HK-2 (cell line): Measurements from ENCODE around the gene TULP4.

Experiments used
- DNase-seq: peaks from one replicate; pipeline ENCODE4 v3.0.0-alpha.2; 2018; ENCODE audit not compliant: unreplicated experiment

The TULP4 gene

GRCh38 chr6:158557927-158558326 is 245.7 kb downstream of the TULP4 start:
- DNase-seq = no peak

- DNase-seq = no peak
These were observed 246.4 kb downstream of the TULP4 start for GRCh38 chr6:158558415-158559306.

GRCh38 chr6:158559338-158559894 is 247.2 kb downstream of the TULP4 start:
- DNase-seq = no peak

DNA sequence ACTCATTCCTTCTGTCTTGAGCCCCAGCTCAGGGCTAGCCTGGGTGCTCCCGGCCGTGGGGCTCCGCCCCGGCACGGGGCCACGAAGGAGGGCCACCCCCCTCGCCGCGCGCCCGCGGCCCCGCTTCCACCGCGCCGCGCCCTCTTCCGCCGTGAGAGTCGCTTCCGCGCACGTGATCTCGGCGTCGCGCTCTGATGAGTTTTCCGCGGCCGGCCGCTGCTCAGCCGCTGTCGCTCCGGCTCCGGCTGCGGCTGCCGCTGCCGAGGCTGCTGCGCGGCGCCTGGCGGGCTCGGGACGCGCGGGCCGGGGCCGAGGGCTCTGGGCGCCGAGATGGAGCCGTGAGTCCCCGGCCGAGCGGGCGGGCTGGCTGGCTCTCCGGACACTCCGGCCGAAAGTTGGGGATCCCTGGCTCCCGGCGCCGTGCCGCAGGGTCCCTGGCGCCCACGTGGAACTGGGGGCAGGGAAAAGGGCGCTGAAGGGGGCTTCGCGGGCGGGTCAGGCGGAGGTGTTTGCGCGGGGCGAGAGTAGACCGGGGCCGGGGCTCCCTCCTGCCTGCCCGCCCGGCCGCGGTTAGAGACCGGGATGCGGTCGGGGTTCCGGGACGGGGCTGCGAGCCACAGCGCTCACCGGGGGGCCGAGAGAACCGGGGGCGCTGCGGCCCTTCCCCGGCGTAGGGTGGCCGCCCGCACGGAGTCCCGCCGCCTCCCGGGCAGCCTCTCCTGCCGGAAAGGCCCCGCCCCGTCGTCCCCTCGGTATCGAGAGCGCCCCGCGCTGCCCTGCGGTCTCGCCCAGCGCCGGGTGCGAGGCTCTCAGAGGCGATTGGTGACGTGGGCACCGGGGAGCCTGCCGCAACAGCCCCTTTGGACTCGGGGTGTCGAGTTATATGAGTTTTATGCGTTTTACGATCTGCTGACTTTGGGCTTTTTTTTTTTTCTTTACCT is 247.9 kb downstream of the TULP4 start, which contains the start of gene TMEM181:
Gene TMEM181 (plus strand): TSS at position 197 of the 941 bp plus-strand sequence. CDS start 134 bp downstream, at position 331.
- peak; percentile 79 for DNase-seq

GRCh38 chr6:158560836-158561320 is 248.6 kb downstream of the TULP4 start:
- DNase-seq = peak; percentile 45
